HG02981 (cell line): Measurements from ENCODE around the gene IFNE.

Source experiments
- ATAC-seq: cut with Tn5 transposase; IDR thresholded peaks from one replicate; pipeline ENCODE4 v1.9.1; 2021; ENCODE audit warnings: mild to moderate bottlenecking, moderate library complexity; ENCODE audit not compliant: unreplicated experiment

Gene IFNE

GRCh38 chr9:21432672-21433425, 49.3 kb downstream of the IFNE start:
- ATAC-seq: peak; percentile 62
